Loucy (cell line): ENCODE results near the gene TBX1.

Experiments used
- EZH2phosphoT487 ChIP-seq: fragments of 200-600 bp; IDR thresholded peaks from 2 replicates; pipeline ENCODE4 v1.6.1; 2018; ENCODE audit warnings: antibody characterized with exemption, mild to moderate bottlenecking, moderate library complexity, borderline replicate concordance
- TF ChIP-seq, protein P1 (sequence below): fragments of 200-600 bp; sonication (generic); conservative IDR thresholded peaks from 2 replicates; pipeline ENCODE4 v1.5.1; 2014; ENCODE audit warnings: mild to moderate bottlenecking, antibody characterized with exemption, low read length

DNA sequence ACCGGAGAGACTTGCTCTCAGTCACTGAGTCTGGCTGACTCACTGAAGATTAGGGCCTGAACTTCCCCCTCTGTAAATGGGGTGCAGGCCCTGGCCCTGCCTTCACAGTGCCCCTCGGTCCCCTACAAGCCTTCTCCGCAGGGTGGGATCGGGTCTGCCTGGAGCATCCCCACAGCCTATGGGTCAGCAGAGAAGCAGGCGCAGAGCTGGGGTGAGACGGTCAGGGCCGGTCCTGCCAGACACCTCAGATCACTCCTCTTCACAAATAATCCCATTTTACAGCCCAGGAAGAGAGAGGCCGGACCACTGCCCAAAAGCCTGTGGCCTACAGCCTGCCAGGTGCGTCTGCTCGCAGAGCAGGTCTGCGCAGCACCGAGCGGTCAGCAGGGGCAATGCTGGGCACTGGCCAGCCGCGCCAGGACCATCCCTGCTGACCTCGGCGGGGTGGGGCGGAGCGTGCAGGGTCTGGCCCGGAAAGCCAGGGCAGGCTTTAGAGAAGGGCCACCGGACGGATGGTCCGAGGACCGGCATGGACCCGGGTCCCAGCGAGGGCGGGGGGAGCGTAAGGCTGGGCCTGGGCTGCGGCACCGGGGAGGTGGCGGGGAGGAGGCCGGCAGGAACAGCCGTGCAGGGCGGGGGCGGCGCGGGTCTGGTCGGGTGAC, 46.8 kb upstream of the TBX1 start:
- TF ChIP-seq, protein P1, sequence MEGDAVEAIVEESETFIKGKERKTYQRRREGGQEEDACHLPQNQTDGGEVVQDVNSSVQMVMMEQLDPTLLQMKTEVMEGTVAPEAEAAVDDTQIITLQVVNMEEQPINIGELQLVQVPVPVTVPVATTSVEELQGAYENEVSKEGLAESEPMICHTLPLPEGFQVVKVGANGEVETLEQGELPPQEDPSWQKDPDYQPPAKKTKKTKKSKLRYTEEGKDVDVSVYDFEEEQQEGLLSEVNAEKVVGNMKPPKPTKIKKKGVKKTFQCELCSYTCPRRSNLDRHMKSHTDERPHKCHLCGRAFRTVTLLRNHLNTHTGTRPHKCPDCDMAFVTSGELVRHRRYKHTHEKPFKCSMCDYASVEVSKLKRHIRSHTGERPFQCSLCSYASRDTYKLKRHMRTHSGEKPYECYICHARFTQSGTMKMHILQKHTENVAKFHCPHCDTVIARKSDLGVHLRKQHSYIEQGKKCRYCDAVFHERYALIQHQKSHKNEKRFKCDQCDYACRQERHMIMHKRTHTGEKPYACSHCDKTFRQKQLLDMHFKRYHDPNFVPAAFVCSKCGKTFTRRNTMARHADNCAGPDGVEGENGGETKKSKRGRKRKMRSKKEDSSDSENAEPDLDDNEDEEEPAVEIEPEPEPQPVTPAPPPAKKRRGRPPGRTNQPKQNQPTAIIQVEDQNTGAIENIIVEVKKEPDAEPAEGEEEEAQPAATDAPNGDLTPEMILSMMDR, result no peak
- TF ChIP-seq EZH2phosphoT487, result no peak
